22Rv1 (cell line): Measurements from ENCODE around the gene MSI2.
"Not testable (repeated sequence)": the region's sequence is repeated elsewhere in the genome, so short reads cannot be mapped to it uniquely, and the experiment has no call there.

ENCODE experiments used
- H3K27ac ChIP-seq: fragments of 450-650 bp; 2 replicates; pipeline ENCODE4 v1.5.1; 2017
- ZFX ChIP-seq: fragments of 450-650 bp; IDR thresholded peaks from 2 replicates; pipeline ENCODE4 v1.6.1; 2017; ENCODE audit warnings: antibody characterized with exemption, borderline replicate concordance
- TF ChIP-seq, protein P1 (sequence below): fragments of 450-650 bp; IDR thresholded peaks from 2 replicates; pipeline ENCODE4 v1.5.1; 2017; ENCODE audit warnings: mild to moderate bottlenecking

MSI2 gene

GRCh38 chr17:57490890-57491289 lies 234.6 kb downstream of the MSI2 start:
- TF ChIP-seq, protein P1, sequence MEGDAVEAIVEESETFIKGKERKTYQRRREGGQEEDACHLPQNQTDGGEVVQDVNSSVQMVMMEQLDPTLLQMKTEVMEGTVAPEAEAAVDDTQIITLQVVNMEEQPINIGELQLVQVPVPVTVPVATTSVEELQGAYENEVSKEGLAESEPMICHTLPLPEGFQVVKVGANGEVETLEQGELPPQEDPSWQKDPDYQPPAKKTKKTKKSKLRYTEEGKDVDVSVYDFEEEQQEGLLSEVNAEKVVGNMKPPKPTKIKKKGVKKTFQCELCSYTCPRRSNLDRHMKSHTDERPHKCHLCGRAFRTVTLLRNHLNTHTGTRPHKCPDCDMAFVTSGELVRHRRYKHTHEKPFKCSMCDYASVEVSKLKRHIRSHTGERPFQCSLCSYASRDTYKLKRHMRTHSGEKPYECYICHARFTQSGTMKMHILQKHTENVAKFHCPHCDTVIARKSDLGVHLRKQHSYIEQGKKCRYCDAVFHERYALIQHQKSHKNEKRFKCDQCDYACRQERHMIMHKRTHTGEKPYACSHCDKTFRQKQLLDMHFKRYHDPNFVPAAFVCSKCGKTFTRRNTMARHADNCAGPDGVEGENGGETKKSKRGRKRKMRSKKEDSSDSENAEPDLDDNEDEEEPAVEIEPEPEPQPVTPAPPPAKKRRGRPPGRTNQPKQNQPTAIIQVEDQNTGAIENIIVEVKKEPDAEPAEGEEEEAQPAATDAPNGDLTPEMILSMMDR: no peak
- no peak for TF ChIP-seq ZFX
- H3K27ac ChIP-seq: no peak overlapping the region

DNA sequence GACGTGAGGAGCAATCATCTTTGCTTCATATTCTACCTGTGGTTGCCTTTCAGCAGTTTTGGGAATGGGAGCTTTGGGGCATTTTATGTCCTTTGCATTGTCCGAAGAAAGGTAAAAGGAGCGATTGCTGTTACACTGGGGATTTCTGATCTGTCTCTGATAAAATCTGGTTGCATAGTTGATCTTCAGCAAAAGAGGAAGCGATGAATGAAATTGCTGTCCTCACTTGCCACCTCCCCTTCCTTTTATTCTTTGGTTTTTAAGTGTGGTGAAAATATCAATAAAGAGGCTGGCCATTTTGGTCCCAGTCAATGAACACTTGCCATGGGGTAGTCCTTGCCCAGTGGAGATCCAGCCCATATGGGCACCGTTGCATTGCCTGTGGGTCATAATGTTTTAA lies 236.8 kb downstream of the MSI2 start:
- TF ChIP-seq ZFX: no peak
- H3K27ac ChIP-seq: no peak overlapping the region

GRCh38 chr17:57493625-57494024 lies 237.3 kb downstream of the MSI2 start:
- TF ChIP-seq, protein P1: no peak
- no peak for TF ChIP-seq ZFX
- H3K27ac ChIP-seq: no peak overlapping the region

DNA sequence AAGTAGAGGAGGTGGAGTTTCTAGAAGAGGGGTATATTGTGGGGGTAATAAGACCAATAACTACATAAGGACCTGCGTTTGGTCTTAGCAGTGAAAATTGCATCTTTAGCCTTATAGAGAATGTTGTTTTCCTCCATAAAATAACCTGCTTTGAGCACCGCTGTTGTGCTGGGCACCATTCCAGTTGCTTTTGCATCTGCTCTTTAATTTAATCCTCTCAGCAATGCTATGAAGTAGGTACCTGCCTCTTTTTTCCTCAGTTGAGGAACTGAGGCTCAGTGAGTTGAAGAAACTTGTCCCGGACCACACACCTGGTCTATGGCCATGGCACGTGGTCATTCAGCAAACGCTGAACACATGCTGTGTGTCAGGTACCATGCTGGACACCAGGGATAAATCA lies 238.1 kb downstream of the MSI2 start:
- TF ChIP-seq, protein P1: no peak
- TF ChIP-seq ZFX: no peak
- H3K27ac ChIP-seq: no peak overlapping the region

GRCh38 chr17:57495771-57496170 lies 239.4 kb downstream of the MSI2 start:
- no peak overlapping the region for H3K27ac ChIP-seq
- TF ChIP-seq, protein P1: no peak
- TF ChIP-seq ZFX: no peak

DNA sequence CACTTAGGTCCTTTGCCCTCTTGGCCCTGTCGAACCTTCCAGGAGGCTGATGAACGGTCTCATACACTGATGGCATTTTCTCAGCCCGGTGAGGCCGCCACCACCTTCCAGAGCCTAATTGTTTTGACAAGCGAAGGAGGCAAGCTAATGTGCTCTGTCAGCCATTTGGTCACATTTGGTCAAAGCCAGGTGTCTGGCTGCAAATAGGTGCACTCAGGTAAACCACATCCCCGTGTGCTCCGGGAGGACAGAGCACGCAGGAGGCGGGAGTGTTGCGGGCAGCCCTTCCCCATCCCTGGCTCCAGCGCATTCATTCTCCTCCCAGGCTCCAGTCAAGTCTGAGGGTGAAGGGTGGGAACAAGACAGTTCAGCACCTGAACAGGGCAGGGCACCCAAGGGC lies 240.1 kb downstream of the MSI2 start:
- H3K27ac ChIP-seq: no peak overlapping the region
- no peak for TF ChIP-seq ZFX
- TF ChIP-seq, protein P1: no peak

- H3K27ac ChIP-seq: no peak overlapping the region
- TF ChIP-seq, protein P1: no peak
- no peak for TF ChIP-seq ZFX
Observed at GRCh38 chr17:57498443-57498842, 242.1 kb downstream of the MSI2 start.

- not testable (repeated sequence) for H3K27ac ChIP-seq
Observed at GRCh38 chr17:57499221-57499620, 242.9 kb downstream of the MSI2 start.
